Right forelimb (tissue), 1 donor: ENCODE results near the gene TEX51.

Source experiments
- DNase-seq: peaks from one replicate; pipeline ENCODE4 v3.0.0-alpha.2; 2018

The TEX51 gene

DNA sequence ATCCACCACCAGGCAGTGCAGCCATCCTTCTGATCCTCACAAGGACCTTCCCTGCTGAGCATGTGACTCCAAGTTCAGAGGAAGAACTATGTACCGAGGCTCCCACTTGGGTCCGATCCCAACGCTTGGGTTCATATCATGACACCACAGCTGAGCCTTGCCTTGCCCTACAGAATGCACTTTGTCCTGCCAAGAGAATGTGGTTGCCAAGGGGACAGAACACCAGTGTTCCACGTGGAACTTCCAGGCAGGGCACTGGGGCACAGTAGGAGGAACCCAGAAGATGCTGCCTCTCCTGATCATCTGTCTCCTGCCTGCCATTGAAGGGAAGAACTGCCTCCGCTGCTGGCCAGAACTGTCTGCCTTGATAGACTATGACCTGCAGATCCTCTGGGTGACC lies at the start of gene TEX51:
Gene TEX51 (plus strand): TSS at position 255 of the 400 bp plus-strand sequence. CDS start 29 bp downstream, at position 284.
- no peak for DNase-seq

GRCh38 chr2:126849054-126849453 lies 49.6 kb upstream of the TEX51 start:
- DNase-seq, result no peak

DNA sequence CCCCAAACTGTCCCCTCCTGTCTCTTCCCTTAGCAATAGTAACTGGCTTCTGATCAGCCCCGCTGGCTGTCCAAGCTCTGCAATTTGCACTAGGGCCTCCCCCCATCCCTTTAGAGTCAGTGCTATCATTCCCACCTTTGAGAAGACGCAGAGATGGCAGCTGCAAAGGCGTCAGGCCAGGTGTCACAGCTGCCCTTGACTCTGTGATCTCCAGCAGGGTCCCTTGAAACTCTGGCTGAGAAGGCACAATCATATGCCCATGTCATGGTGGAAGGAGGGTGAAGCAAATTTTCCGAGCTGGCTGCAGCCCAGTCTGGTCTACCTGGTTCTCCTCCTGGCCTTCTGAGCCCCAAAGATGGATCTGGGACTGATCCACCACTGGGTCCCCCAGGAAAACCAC lies 49.2 kb upstream of the TEX51 start:
- DNase-seq, result no peak

DNA sequence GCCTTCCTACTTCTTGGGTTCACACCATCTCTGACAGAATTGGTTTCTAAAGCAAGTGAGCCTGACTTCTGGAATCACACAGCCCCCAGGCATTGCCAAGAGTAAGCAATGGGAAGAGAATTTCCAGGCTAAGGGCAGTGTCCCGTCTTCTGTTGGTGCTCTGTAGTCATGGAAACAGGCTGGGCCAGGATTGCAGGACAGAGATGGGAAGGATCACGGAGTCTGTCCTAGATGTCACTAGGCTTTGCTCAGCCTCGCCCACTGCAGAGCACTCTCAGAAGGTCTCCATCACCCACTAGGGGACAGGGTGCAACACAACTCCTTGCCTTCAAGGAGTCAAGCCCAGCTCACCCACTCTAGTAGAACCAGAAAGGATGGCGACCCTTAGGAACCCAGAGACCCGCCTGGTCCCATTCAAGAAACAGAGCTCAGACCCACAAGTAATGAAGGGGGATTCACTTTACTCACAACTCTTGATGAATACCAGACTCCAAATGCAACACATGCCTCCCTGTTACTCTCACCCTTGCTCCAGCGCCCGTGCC lies 48.6 kb upstream of the TEX51 start:
- DNase-seq, result no peak

DNA sequence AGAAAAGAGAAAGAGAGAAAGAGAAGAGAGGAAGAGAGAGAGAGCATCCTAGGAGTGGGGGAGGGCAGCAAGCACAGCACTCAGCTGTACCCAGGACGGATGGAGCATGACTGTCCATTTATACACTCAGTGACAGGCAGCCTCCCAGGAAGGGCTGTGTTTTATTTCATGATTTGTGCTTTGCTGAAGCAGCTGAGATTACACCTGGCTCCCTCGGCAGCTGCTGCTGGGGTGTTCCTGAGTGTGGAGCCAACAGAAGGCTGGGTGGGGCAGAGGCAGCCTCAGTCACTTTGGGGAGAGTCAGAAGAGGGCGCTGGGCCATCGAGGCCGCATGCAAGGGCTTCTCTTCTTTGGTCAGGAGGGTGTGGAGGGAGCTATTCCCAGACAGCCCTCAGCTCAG lies 47.8 kb upstream of the TEX51 start:
- no peak for DNase-seq

DNA sequence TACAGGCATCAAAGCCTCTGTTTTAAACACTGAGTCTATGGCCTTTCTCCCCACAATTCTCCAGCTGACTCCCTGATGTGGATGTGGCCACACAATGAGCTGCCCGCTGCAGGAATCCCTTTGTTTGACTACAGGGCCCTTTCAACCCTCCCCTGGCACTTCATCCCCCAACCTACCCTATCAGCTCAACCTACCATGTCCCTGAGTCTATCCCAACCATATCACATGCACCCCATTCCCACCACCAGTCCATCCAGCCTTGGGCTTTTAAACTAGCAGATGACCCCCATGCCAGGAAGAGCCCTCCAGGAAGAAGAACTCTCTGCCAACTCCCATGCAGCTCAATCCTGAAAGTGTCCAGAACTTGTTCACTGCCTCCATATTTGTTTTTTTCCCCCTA lies 46.9 kb upstream of the TEX51 start:
- DNase-seq, result no peak

DNA sequence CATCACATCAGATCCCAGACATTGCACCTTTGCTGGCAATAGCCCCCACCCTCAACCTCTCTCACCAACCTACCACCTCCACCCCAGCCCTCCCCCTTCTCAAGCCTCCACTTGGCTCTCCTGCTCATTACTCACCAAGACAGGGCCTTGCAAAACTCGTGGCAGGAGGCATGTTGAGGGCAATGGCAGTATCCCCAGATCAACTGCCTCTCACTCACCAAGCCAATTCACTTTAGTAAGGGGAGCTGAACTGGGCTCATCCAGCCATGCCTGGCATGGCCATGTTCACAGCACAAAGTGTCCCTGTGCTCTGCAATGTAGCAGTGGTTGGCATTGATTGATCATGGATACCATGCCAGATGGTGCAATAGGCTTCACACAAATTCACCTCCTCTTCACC lies 46.3 kb upstream of the TEX51 start:
- no peak for DNase-seq

- DNase-seq, result no peak
Measured at GRCh38 chr2:126855606-126856005, 43.1 kb upstream of the TEX51 start.

- no peak for DNase-seq
Measured at GRCh38 chr2:126856403-126856802, 42.3 kb upstream of the TEX51 start.

GRCh38 chr2:126857502-126857901 lies 41.2 kb upstream of the TEX51 start:
- DNase-seq, result no peak

DNA sequence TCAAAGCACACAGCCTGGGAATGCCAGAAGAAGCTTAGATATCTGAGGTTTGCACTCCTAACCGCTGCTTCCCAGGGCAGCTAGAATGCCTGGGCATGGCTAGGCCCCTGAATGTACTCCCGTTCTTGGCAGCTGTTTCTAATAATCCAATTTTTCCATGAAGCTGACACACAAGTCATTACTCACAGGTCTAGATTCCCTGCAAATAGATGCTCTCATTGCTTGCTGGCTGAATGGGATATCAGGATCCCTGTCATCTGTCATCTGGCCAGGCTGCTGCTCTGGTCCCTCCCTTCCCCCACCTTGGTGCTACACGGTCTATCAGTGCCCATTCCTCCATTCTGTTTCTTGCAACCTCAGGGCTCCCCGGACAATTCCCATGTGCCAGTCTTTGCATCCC lies 40.7 kb upstream of the TEX51 start:
- no peak for DNase-seq

DNA sequence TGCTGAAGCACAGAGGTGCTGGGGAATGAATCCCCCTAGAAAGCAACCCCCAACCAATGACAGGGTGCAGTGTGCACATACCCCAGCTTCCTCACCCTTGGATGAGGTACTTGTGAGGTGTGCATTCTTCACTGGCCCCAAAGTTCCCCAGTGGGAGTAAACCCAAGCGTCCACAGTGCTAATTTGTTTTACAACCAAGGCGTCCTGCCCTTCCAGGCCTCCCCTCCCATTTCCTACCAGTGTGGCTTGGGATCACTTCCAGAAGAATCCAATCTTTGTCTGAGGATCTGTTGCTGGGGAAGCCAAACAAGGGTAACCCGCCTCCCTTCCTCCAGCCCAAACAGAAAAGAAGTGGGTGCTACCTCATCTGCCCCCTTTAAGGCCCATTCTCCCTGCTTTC lies 40.3 kb upstream of the TEX51 start:
- DNase-seq, result no peak

GRCh38 chr2:126858991-126859390 lies 39.7 kb upstream of the TEX51 start:
- DNase-seq, result no peak

DNA sequence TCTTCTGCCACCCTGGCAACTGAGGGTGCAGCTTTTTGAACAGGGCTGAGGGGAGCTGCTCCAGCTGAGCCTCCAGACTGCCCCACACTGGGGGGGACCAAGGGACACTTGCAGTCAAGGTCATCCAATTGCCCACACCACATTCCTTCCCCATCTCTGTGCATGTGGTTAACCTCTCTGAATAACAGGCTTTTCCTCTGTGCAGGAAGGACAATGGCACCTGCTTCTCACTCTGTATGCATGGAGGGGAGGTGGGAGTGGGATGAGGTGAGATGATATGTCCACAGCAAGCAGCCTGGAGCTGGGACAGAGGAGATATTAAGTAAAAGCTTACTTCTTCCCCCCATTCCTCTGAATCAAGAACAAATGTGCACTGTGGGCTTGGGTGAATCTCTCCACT lies 39.1 kb upstream of the TEX51 start:
- no peak for DNase-seq

DNA sequence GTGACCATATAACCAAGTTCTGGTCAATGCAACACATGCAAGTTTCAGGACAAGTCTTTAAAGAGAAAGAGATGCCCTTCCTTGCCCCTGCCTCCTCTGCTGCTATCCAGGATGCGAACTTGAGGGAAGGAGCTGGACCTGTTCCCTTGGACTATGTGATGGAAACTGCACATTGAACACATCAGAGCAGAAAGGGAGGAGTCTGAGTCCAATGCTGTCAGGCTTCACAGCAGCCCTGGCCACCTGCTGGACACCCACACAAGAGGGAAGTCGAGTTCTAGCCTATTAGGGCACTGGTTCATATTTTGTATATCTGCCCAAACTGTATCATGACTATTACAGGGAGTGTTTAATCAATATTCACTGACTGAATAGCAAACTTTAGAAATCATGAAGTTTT lies 38.3 kb upstream of the TEX51 start:
- DNase-seq, result no peak

DNA sequence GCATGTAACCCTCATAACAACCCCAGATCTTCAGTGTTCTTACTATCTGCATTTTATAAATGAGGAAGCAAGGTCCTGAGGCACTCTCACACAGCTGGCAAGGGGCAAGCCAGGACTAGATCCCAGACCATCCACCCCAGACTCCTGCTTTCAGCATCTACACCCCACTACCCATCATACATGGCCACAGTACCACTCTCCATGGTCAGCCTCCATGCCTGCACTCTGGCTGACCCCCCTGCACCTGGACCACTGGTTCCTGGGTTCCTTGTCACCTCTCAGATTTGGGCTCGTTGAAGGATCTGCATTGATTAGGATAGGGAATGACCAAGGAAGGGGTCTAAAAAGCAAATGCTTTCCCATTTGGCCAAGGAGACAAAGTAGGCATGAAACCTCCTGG lies 36.0 kb upstream of the TEX51 start:
- no peak for DNase-seq

DNA sequence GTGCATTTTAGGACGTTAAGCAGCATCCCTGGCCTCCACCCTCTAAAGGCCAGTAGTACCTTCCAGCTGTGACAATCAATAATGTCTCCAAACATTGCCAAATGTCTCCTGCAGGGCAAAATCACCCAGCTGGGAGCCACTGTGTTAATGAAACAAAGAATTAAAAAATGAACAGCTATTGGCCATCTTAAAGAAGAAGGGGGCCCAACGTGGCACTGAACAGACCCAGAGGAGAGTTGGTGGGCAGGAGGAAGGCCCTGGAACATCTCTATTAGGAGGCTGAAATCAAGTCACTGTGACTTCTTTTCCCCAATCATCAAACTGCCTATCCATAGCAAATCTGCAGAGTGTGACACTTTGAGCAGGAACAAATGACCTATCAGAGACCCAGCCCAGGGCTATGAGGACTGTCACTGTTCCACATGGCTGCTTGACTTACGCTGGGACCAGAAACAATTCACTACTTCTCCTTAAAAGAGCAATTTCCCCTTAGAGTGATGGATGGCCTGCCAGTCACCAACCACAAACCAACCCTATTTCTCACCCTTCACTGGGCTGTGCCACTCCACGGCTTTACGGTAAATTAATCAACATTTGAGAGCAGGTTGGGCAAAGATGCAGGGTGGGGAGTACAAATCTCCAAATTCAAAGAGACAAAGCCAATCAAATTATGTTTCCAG lies 35.2 kb upstream of the TEX51 start:
- no peak for DNase-seq

GRCh38 chr2:126864861-126865260 lies 33.8 kb upstream of the TEX51 start:
- no peak for DNase-seq

- no peak for DNase-seq
Measured at GRCh38 chr2:126866451-126866850, 32.2 kb upstream of the TEX51 start.

DNA sequence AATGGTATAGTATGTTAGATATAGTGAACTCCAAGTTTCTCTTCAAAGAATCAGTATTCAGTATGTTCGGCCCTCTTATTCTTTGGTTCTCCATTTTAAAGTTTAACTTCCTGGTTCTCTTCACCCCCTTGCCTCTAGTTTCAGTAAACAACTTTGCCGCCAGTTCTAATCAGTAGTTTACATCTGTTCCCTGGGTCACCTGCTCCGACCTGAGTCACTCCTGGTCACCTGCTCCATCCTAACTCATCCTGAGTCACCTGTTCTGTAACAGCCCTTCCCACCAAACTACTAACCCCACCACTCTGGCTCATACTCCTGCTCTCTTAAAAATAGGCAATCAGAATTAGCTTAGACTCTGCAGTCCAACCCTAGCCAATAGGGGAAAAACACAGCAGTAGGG lies 23.7 kb upstream of the TEX51 start:
- no peak for DNase-seq

- DNase-seq, result no peak
Measured at GRCh38 chr2:126876631-126877030, 22.1 kb upstream of the TEX51 start.

DNA sequence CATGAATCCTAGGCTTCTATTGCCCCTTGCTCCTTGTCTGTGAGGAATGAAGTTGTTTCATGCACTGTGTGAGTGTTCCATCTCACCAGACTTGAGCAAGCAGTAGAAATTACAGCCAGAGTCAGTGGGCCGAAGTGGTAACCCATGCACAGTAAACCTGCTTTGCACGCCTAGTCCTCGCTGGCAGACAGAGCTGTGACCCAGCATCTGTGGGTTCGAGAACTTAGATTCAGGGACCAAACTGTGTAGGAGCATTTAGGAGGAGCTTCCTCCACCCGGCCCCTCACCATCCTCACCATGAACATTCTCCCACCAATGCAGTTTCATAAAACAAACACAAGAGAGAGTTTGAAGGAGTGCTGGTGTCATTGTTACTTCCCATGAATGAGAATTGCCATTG lies 21.6 kb upstream of the TEX51 start:
- DNase-seq, result no peak

DNA sequence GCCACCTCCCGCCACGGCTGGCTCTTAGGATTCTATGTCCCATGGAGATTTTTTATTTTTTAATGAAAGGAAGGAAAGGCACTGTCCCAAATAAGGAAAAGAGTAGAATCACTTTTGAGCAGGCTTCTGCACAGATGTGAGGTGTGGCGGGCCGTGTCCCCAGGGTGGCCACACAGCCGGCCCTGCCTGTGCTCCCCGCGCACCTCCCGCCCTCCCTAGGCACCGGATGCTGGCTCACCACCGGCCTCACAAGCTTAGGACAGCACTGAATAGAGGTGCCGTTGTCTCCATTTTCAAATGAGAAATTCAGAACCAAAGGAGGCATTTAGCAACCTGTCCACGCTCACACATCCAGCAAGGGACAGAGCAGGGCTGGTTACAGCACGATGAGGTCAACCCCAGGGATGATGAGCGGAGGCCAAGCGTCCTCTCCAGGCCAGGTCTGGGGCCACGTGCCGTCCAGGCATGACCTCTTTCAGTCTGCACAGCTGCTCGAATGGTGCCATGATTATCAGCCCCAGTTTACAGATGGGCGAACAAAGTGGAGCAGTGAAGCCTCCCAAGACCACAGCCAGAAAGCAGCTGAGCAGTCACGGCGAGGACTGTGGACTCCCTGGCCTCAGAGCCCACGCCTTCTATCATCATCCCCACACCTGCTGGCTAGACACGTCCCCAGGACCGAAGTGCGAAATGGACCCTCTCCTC lies 20.7 kb upstream of the TEX51 start:
- DNase-seq, result no peak

DNA sequence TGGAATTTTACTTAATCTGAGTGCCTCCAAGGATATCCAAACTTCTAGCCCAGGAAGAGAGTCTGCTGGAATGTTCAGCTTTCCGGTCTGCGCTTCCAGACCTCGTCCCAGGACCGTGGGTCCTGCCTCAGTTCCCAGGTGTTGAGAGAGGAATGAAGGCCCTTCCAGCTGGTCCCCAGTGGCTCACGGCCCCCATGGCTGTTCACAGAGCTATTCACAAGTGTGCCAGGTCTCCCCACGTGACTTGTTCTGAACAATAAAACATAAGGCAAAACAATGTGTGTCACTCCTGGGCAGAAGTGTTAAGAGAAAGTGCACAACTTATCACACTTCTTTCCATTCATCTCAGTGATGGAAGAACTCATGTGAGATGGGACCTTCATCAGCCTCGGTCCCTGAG lies 20.1 kb upstream of the TEX51 start:
- DNase-seq, result no peak
